GM23248 (cell line): ENCODE results near the gene AIF1. TPM values are rescaled to one million over a fixed set of nuclear protein-coding genes. Genes with fewer than 3 reads are reported as not detected.

Source experiments
- DNase-seq: peaks from one replicate; pipeline ENCODE4 v3.0.0-alpha.2; 2015
- H2AFZ ChIP-seq: fragments of 200-600 bp; sonication (generic); 2 replicates; pipeline ENCODE4 v1.6.1; 2016; ENCODE audit warnings: antibody characterized with exemption
- H3F3A ChIP-seq: fragments of 200-600 bp; sonication (generic); 2 replicates; pipeline ENCODE4 v1.6.1; 2016; ENCODE audit warnings: mild to moderate bottlenecking, antibody characterized with exemption, mixed run types; ENCODE audit not compliant: insufficient read depth
- H3K27ac ChIP-seq: fragments of 200-600 bp; sonication (generic); 2 replicates; pipeline ENCODE4 v1.5.1; 2016; ENCODE audit warnings: mild to moderate bottlenecking
- H3K27me3 ChIP-seq: fragments of 200-600 bp; sonication (generic); replicated peaks from 2 replicates; pipeline ENCODE4 v1.6.1; 2016; ENCODE audit warnings: mild to moderate bottlenecking; ENCODE audit not compliant: insufficient read depth
- H3K36me3 ChIP-seq: fragments of 200-600 bp; sonication (generic); 2 replicates; pipeline ENCODE4 v1.6.1; 2016; ENCODE audit warnings: low read depth, mild to moderate bottlenecking
- H3K4me1 ChIP-seq: fragments of 200-600 bp; sonication (generic); 2 replicates; pipeline ENCODE4 v1.6.1; 2016; ENCODE audit warnings: mild to moderate bottlenecking; ENCODE audit not compliant: insufficient read depth
- H3K4me2 ChIP-seq: fragments of 200-600 bp; sonication (generic); one replicate; pipeline ENCODE4 v1.6.1; 2016; ENCODE audit warnings: mild to moderate bottlenecking; ENCODE audit not compliant: unreplicated experiment
- H3K4me3 ChIP-seq: fragments of 200-600 bp; sonication (generic); 2 replicates; pipeline ENCODE4 v1.5.1; 2016; ENCODE audit warnings: mild to moderate bottlenecking
- H3K79me2 ChIP-seq: fragments of 200-600 bp; sonication (generic); 2 replicates; pipeline ENCODE4 v1.6.1; 2016; ENCODE audit warnings: mild to moderate bottlenecking; ENCODE audit not compliant: insufficient read depth
- H3K9ac ChIP-seq: fragments of 200-600 bp; sonication (generic); 2 replicates; pipeline ENCODE4 v1.6.1; 2016; ENCODE audit warnings: mild to moderate bottlenecking
- H3K9me2 ChIP-seq: fragments of 200-600 bp; sonication (generic); 2 replicates; pipeline ENCODE4 v1.6.1; 2016; ENCODE audit warnings: mixed run types, mild to moderate bottlenecking, moderate library complexity; ENCODE audit not compliant: insufficient read depth
- H3K9me3 ChIP-seq: fragments of 200-600 bp; sonication (generic); one replicate; pipeline ENCODE4 v1.6.1; 2017; ENCODE audit warnings: low read depth
- H4K20me1 ChIP-seq: fragments of 200-600 bp; sonication (generic); 2 replicates; pipeline ENCODE4 v1.6.0; 2016; ENCODE audit not compliant: insufficient read depth
- EZH2 ChIP-seq: fragments of 200-600 bp; sonication (generic); IDR thresholded peaks from 2 replicates; pipeline ENCODE4 v1.6.1; 2018; ENCODE audit warnings: antibody characterized with exemption, mild to moderate bottlenecking; ENCODE audit not compliant: insufficient read depth, poor library complexity, severe bottlenecking
- EZH2phosphoT487 ChIP-seq: fragments of 200-600 bp; sonication (generic); IDR thresholded peaks from 2 replicates; pipeline ENCODE4 v1.6.1; 2018; ENCODE audit warnings: antibody characterized with exemption, moderate library complexity, mild to moderate bottlenecking, low read depth; ENCODE audit not compliant: insufficient read depth
- WGBS, 2 experiments: methylation state at CpG; one replicate each; pipeline ENCODE4 v1.1.6; 2015 to 2017; ENCODE audit warnings: low lambda C conversion rate in 2 of 2, low coverage in 1 of 2; ENCODE audit errors: missing lambda C conversion rate in 2 of 2; 5-methylcytosine and 5-hydroxymethylcytosine counted together
- in situ Hi-C: fragments of 300-500 bp; cut with MboI; formaldehyde crosslinking; loops from 2 replicates; pipeline ENCODE4 v1.15.0; 2020
- polyA plus RNA-seq: library from polyadenylated mRNA; unstranded; fragments of >200 nt; fragmentation: Nextera tagmentation; extraction: Ambion mirVana; gene quantifications from 2 replicates; pipeline ENCODE4 v1.2.1, GENCODE V29; 2016
- total RNA-seq: library from RNA; depleted of rRNA; stranded (reverse); fragments of >200 nt; shearing (Covaris generic); gene quantifications from 2 replicates; pipeline ENCODE4 v1.2.3, GENCODE V29; 2014

The AIF1 gene
- total and polyA plus RNA-seq, 2 experiments from 2014 or later, result not detected

GRCh38 chr6:31575335-31575901 is 39.6 kb upstream of the AIF1 start, which contains the start of gene TNF:
Gene TNF, plus strand, starts transcription at chr6:31575565. Its CDS starts 177 bp downstream, at chr6:31575742.
- H3F3A ChIP-seq, result no peaks in the 10 kb centered on the region
- H3K9ac ChIP-seq, result no peak within 1 kb of the TSS
- H3K9me3 ChIP-seq, result no peaks in the 10 kb centered on the region
- no peak within 1 kb of the TSS for H3K4me2 ChIP-seq
- H3K27ac ChIP-seq, result no peak within 1 kb of the TSS
- H3K4me3 ChIP-seq, result no peak within 1 kb of the TSS
- 69 to 70% methylated on average over 19 of the region's 19 CpGs for WGBS, 2 experiments
- H3K79me2 ChIP-seq, result no peaks in the 10 kb centered on the region
- H3K4me1 ChIP-seq, result no peaks in the 10 kb centered on the region
- DNase-seq, result no peak
- H3K36me3 ChIP-seq, result no peaks in the 10 kb centered on the region
- no peaks in the 10 kb centered on the region for H3K27me3 ChIP-seq
- TF ChIP-seq EZH2, result no peak
- TF ChIP-seq EZH2phosphoT487, result no peak
- no peaks in the 10 kb centered on the region for H3K9me2 ChIP-seq
- no peak within 1 kb of the TSS for H2AFZ ChIP-seq
- in situ Hi-C loops, result no loop called here
- no peaks in the 10 kb centered on the region for H4K20me1 ChIP-seq

GRCh38 chr6:31575952-31576685 is 38.9 kb upstream of the AIF1 start:
- H3K4me3 ChIP-seq, result no peak overlapping the region
- H3K79me2 ChIP-seq, result no peaks in the 10 kb centered on the region
- H3K4me2 ChIP-seq, result no peak overlapping the region
- no peak overlapping the region for H2AFZ ChIP-seq
- no peaks in the 10 kb centered on the region for H4K20me1 ChIP-seq
- TF ChIP-seq EZH2phosphoT487, result no peak
- no peak for TF ChIP-seq EZH2
- WGBS, 2 experiments, result 68 to 69% methylated on average over 8 of the region's 8 CpGs
- DNase-seq, result no peak
- H3K27me3 ChIP-seq, result no peaks in the 10 kb centered on the region
- H3K9me3 ChIP-seq, result no peaks in the 10 kb centered on the region
- H3F3A ChIP-seq, result no peaks in the 10 kb centered on the region
- H3K36me3 ChIP-seq, result no peaks in the 10 kb centered on the region
- H3K9me2 ChIP-seq, result no peaks in the 10 kb centered on the region
- H3K4me1 ChIP-seq, result no peaks in the 10 kb centered on the region
- H3K9ac ChIP-seq, result no peak overlapping the region
- H3K27ac ChIP-seq, result no peak overlapping the region
- in situ Hi-C loops, result no loop called here

- no peaks in the 10 kb centered on the region for H3F3A ChIP-seq
- no peaks in the 10 kb centered on the region for H4K20me1 ChIP-seq
- no peak overlapping the region for H3K9ac ChIP-seq
- H3K4me1 ChIP-seq, result peaks cover 4% of the 10 kb centered on the region; the same call in 1 of the 2 replicates
- H3K79me2 ChIP-seq, result no peaks in the 10 kb centered on the region
- no peak overlapping the region for H3K4me2 ChIP-seq
- H3K9me3 ChIP-seq, result no peaks in the 10 kb centered on the region
- H3K27me3 ChIP-seq, result no peaks in the 10 kb centered on the region
- no peak overlapping the region for H3K4me3 ChIP-seq
- no peak overlapping the region for H2AFZ ChIP-seq
- no peaks in the 10 kb centered on the region for H3K9me2 ChIP-seq
- TF ChIP-seq EZH2 (no peak), EZH2phosphoT487 (no peak)
- no peak for DNase-seq
- WGBS, 2 experiments, result 79 to 86% methylated on average over 16 to 19 of the region's 19 CpGs
- no peak overlapping the region for H3K27ac ChIP-seq
- H3K36me3 ChIP-seq, result no peaks in the 10 kb centered on the region
- in situ Hi-C loops, result no loop called here
These were observed 38.0 kb upstream of the AIF1 start for GRCh38 chr6:31576897-31577578.

GRCh38 chr6:31577579-31577966 is 37.5 kb upstream of the AIF1 start:
- peaks cover 4% of the 10 kb centered on the region; the same call in 1 of the 2 replicates for H3K4me1 ChIP-seq
- no peaks in the 10 kb centered on the region for H3K36me3 ChIP-seq
- no peak overlapping the region for H2AFZ ChIP-seq
- no peak for TF ChIP-seq EZH2phosphoT487
- no peak for TF ChIP-seq EZH2
- no peaks in the 10 kb centered on the region for H3K9me2 ChIP-seq
- H3K4me2 ChIP-seq, result no peak overlapping the region
- no peak overlapping the region for H3K4me3 ChIP-seq
- no peaks in the 10 kb centered on the region for H4K20me1 ChIP-seq
- no peak for DNase-seq
- H3K27me3 ChIP-seq, result no peaks in the 10 kb centered on the region
- in situ Hi-C loops, result no loop called here
- H3K79me2 ChIP-seq, result no peaks in the 10 kb centered on the region
- WGBS, 2 experiments, result 78 to 90% methylated on average over 3 of the region's 3 CpGs
- H3K9me3 ChIP-seq, result no peaks in the 10 kb centered on the region
- H3K27ac ChIP-seq, result no peak overlapping the region
- H3K9ac ChIP-seq, result no peak overlapping the region
- no peaks in the 10 kb centered on the region for H3F3A ChIP-seq
